DOHH2 (cell line): ENCODE data around the gene PLXNB1.
"Not testable (repeated sequence)": the region's sequence is repeated elsewhere in the genome, so short reads cannot be mapped to it uniquely, and the experiment has no call there.

Source experiments
- CTCF ChIP-seq: fragments of 200-600 bp; sonication (generic); IDR thresholded peaks from one replicate; pipeline ENCODE4 v1.5.1; 2014; ENCODE audit warnings: antibody characterized with exemption, mild to moderate bottlenecking, low read depth, low read length; ENCODE audit not compliant: poor library complexity, severe bottlenecking
- EZH2phosphoT487 ChIP-seq: fragments of 200-600 bp; sonication (generic); IDR thresholded peaks from 2 replicates; pipeline ENCODE4 v1.6.1; 2017; ENCODE audit warnings: borderline replicate concordance, mild to moderate bottlenecking, antibody characterized with exemption, low read length, moderate library complexity, mixed read lengths

- TF ChIP-seq CTCF, EZH2phosphoT487: not testable (repeated sequence)
Observed at GRCh38 chr3:48474031-48474430, 44.1 kb upstream of the PLXNB1 start.
